ENCODE measurements around the gene SLC35B2. TPM values are rescaled to one million over a fixed set of nuclear protein-coding genes. Genes with fewer than 3 reads are reported as not detected.

Gene SLC35B2
- total RNA-seq, 1 donor: 60.8 TPM

DNA sequence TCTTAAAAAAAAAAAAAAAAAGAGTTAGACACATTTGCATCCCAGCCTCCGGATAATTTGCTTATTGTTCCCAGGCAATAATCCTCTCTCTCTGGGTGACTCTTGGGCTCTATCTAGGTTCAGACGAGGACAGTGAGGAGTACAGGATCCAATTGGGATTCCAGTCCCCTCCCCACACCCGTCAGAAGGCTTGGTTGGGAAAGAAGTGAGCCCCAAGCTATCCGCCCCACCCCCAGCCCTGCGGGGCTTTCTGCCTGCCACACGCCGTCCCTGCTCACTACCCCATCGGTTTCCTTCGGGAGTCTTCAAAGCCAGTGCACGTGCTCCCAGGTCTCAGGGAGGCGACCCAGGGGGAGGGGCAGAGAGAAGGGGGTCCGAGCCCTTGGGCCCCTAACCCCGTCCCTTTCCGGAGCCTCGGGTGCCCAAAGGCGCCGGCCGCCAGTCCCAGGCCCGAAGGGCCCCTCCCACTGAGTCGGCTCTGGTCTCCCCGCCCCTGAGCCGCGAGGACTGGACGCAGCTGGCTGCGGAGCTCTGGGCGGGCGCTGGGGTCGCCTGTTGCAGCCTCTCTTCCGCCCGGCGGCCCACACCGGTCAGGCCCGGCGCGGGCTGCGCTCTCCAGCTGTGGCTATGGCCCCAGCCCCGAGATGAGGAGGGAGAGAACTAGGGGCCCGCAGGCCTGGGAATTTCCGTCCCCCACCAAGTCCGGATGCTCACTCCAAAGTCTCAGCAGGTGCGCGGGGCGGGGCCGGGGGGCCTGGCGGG, 38.1 kb downstream of the SLC35B2 start:
- H3K4me3 ChIP-seq (ENCODE audit: low read depth, low read length): peak overlapping the region; percentile 46
- DNase-seq (ENCODE audit: low read depth): no peak
- TF ChIP-seq, protein P1, sequence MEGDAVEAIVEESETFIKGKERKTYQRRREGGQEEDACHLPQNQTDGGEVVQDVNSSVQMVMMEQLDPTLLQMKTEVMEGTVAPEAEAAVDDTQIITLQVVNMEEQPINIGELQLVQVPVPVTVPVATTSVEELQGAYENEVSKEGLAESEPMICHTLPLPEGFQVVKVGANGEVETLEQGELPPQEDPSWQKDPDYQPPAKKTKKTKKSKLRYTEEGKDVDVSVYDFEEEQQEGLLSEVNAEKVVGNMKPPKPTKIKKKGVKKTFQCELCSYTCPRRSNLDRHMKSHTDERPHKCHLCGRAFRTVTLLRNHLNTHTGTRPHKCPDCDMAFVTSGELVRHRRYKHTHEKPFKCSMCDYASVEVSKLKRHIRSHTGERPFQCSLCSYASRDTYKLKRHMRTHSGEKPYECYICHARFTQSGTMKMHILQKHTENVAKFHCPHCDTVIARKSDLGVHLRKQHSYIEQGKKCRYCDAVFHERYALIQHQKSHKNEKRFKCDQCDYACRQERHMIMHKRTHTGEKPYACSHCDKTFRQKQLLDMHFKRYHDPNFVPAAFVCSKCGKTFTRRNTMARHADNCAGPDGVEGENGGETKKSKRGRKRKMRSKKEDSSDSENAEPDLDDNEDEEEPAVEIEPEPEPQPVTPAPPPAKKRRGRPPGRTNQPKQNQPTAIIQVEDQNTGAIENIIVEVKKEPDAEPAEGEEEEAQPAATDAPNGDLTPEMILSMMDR (IDR thresholded peaks at IDR 0.05; ENCODE audit: insufficient read depth, low read length): no peak

DNA sequence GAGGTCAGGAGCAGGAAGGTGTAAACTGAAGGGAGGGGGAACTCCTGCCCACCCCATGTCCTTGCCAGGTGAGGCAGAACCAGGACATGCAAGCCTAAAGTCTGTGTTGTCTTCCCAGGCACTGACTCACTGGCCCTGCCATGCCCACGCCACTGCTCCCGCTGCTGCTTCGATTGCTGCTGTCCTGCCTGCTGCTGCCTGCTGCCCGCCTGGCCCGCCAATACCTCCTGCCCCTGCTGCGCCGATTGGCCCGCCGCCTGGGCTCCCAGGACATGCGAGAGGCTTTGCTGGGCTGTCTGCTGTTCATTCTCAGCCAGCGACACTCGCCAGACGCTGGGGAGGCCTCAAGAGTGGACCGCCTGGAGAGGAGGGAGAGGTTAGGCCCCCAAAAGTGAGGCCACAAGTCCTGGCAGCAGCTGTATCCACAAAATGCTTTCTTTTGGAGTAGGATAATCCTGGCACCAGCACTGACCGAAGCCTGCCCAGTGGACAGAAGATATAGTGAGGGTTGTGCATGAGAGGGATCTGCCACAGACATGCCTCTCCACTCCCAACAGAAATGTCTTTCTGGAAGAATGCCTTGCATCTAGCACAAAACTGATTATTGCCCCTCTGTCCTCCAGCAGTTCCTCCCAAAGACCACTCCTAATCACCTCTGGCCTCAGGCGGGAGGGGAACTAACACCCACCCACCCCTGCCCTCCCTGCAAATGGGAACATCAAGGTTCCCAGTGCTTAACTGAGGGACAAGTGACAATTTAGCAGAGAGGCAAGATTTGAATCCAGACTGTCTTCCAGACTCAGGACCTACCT, 39.8 kb downstream of the SLC35B2 start:
- TF ChIP-seq, protein P1 (IDR thresholded peaks at IDR 0.05; ENCODE audit: insufficient read depth, low read length): no peak
- no peak overlapping the region for H3K4me3 ChIP-seq (ENCODE audit: low read depth, low read length)
- no peak for DNase-seq (ENCODE audit: low read depth)

DNA sequence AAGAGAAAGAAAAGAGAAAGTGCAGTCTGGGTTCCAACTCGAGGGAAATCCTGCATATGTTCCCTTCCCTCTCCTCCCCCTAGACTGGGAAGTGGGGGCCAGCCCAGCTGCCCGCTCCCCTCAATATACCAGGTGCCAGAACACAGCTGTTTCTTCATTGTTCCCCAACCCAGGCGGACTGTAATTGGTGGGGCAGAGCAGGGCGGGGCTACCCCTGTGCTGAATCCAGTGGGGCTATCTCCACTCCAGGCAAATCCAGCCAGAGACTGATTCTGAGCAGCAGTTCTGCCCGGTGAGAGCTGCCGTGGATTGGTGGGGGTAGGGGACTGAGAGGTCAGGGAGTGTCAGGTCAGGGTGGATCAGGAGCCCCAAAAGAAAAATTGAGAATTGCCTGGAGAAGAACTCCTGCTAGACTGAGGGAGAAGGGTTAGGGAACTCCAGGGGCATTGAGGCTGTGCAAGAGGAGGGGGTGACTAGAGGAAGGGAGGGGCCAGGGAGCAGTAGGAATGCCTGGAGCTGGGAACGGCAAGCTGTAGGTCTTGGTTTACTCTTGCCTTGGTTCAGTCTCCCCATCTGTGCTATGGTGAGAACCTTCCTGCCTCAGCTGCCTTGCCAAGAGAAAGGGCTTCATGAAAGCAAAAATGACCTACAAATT, 40.5 kb downstream of the SLC35B2 start, which contains the start of gene MYMX:
Gene MYMX, plus strand, starts transcription at position 250 of the 655 bp plus-strand sequence. CDS start 546 bp downstream, outside the sequence.
- DNase-seq (ENCODE audit: low read depth): no peak
- TF ChIP-seq, protein P1 (IDR thresholded peaks at IDR 0.05; ENCODE audit: insufficient read depth, low read length): no peak
- no peak within 1 kb of the TSS for H3K4me3 ChIP-seq (ENCODE audit: low read depth, low read length)

DNA sequence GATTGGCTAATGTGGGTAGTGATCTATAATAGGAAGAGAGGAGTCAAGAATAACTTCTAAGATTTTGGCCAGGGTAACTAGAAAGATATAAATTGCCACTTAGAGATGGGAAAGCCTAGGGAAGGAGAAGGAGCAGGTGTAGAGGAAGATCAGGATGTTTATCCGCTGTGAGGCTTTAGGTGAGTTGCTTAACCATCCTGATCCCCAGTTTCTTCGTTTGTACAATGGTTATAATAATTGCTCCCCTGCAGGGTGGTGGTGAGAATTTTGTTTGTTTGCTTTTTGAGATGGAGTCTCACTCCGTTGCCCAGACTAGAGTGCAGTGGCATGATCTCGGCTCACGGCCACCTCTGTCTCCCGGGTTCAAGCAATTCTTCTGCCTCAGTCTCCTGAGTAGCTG, 43.0 kb downstream of the SLC35B2 start:
- H3K4me3 ChIP-seq (ENCODE audit: low read depth, low read length): no peak overlapping the region
- DNase-seq (ENCODE audit: low read depth): no peak
- TF ChIP-seq, protein P1 (IDR thresholded peaks at IDR 0.05; ENCODE audit: insufficient read depth, low read length): no peak

DNA sequence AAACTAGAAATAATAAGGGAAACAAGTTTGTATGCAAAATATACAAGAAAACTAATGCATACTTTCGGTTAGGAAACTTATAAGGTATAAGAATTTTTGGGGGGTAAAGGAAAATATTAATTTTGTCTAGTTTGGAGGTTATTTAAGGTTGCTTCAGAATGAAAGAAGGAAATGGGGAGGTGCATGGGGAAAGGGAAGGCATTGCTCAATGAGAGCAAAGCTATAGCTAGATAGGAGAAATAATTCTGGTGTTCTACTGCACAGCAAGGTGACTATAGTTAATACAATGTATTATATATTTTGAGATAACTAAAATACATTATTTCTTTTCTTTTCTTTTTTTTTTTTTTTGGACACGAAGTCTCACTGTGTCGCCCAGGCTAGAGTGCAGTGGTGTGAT, 46.0 kb downstream of the SLC35B2 start:
- no peak for DNase-seq (ENCODE audit: low read depth)
- TF ChIP-seq, protein P1 (IDR thresholded peaks at IDR 0.05; ENCODE audit: insufficient read depth, low read length): no peak
- no peak overlapping the region for H3K4me3 ChIP-seq (ENCODE audit: low read depth, low read length)

DNA sequence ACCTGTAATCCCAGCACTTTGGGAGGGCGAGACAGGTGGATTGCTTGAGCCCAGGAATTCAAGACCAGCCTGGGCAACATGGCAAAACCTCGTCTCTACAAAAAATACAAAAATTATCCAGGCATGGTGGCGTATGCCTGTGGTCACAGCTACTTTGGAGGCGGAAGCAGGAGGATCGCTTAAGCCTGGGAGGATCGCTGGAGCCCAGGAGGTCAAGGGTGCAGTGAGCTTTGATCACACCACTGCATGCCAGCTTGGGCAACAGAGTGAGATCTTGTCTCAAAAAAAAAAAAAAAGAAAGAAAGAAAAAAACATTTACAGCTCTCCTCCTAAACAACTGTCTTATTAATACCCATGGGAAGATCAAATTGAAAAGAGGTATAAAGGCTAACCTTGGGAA, 49.4 kb downstream of the SLC35B2 start:
- no peak overlapping the region for H3K4me3 ChIP-seq (ENCODE audit: low read depth, low read length)
- TF ChIP-seq, protein P1 (IDR thresholded peaks at IDR 0.05; ENCODE audit: insufficient read depth, low read length): no peak
- DNase-seq (ENCODE audit: low read depth): no peak

Small RNA genes within 50 kb of the gene (small RNA-seq; reads per million reads assigned to genes)
- not detected for gene RN7SL811P

Other genes starting within 250 kb of the SLC35B2 start
- 9.2 and 34.5 TPM in 2 replicates for gene MRPL14, start 130.1 kb downstream of the SLC35B2 start, total RNA-seq (ENCODE audit: low replicate concordance)
- gene TMEM63B, start 130.0 kb downstream of the SLC35B2 start, total RNA-seq (ENCODE audit: low replicate concordance): 7.2 and 20.7 TPM in 2 replicates
- not detected in 2 replicates for gene CAPN11, start 98.7 kb downstream of the SLC35B2 start, total RNA-seq (ENCODE audit: low replicate concordance)
- gene MYMX, start 40.6 kb downstream of the SLC35B2 start, total RNA-seq (ENCODE audit: low replicate concordance): not detected in 2 replicates
- gene SLC29A1, start 33.9 kb downstream of the SLC35B2 start, total RNA-seq (ENCODE audit: low replicate concordance): 5.2 and 23.6 TPM in 2 replicates
- gene HSP90AB1, start 10.4 kb downstream of the SLC35B2 start, total RNA-seq (ENCODE audit: low replicate concordance): 797 and 832 TPM in 2 replicates
- gene NFKBIE, start 8.0 kb upstream of the SLC35B2 start, total RNA-seq (ENCODE audit: low replicate concordance): 5.4 and 74.7 TPM in 2 replicates
- gene TMEM151B, start 12.9 kb upstream of the SLC35B2 start, total RNA-seq (ENCODE audit: low replicate concordance): not detected in 2 replicates
- gene AARS2, start 55.8 kb upstream of the SLC35B2 start, total RNA-seq (ENCODE audit: low replicate concordance): 6.8 and 12.7 TPM in 2 replicates
- not detected in 2 replicates for gene SPATS1, start 85.1 kb upstream of the SLC35B2 start, total RNA-seq (ENCODE audit: low replicate concordance)
- 27.2 and 29.0 TPM in 2 replicates for gene CDC5L, start 130.2 kb upstream of the SLC35B2 start, total RNA-seq (ENCODE audit: low replicate concordance)

All from fibroblast of the aortic adventitia (primary cell).